Measurements from ENCODE around the gene CDK8. TPM values are rescaled to one million over a fixed set of nuclear protein-coding genes. Genes with fewer than 3 reads are reported as not detected.

The CDK8 gene
- total and polyA plus RNA-seq, 10 of the 15 experiments (the other 5 are each of a cell fraction or from before 2014, with no cell fraction given), result 8.6 to 23.5 (median 12.5) TPM

GRCh38 chr13:26253787-26254582 is at the start of gene CDK8 (continued):
- TF ChIP-seq NFYB (IDR thresholded peaks at IDR 0.05; ENCODE audit: insufficient read depth, low read depth, low read length), result no peak
- no peak for TF ChIP-seq PAX5 (IDR thresholded peaks at IDR 0.05; ENCODE audit: borderline replicate concordance, low read depth, low read length)
- TF ChIP-seq GATAD2B (conservative IDR thresholded peaks at IDR 0.05; ENCODE audit: low read depth), result peak; percentile 76; the same call in 1 of the 2 replicates
- peak; percentile 22; the same call in 1 of the 2 replicates for TF ChIP-seq IRF3 (IDR thresholded peaks at IDR 0.05)
- TF ChIP-seq NBN (IDR thresholded peaks at IDR 0.05), result peak; percentile 70; the same call in 1 of the 2 replicates
- TF ChIP-seq DPF2 (IDR thresholded peaks at IDR 0.05), result 0 out of 2 replicates have a peak, but pooled peaks have one; percentile 15
- no peak for TF ChIP-seq IRF5 (IDR thresholded peaks at IDR 0.05; ENCODE audit: borderline replicate concordance)
- TF ChIP-seq ZNF24 (IDR thresholded peaks at IDR 0.05), result no peak
- no peak; a peak in 1 of 4 replicates for TF ChIP-seq IKZF2 (IDR thresholded peaks at IDR 0.05)
- TF ChIP-seq KDM1A (IDR thresholded peaks at IDR 0.05; ENCODE audit: borderline replicate concordance), result no peak
- no peak for TF ChIP-seq PBX3 (IDR thresholded peaks at IDR 0.05; ENCODE audit: insufficient replicate concordance, low read depth, low read length)
- TF ChIP-seq POLR2AphosphoS5 (IDR thresholded peaks at IDR 0.05; ENCODE audit: low read length), result peak; percentile 68
- peak; percentile 100 for TF ChIP-seq E4F1 (IDR thresholded peaks at IDR 0.05; ENCODE audit: borderline replicate concordance, partially characterized antibody)
- TF ChIP-seq ZBED1 (IDR thresholded peaks at IDR 0.05; ENCODE audit: borderline replicate concordance), result no peak
- TF ChIP-seq MEF2A (IDR thresholded peaks at IDR 0.05; ENCODE audit: insufficient read depth, low read depth, low read length), result no peak
- no peak for TF ChIP-seq RELB (IDR thresholded peaks at IDR 0.05; ENCODE audit: low read depth)
- TF ChIP-seq MAX (IDR thresholded peaks at IDR 0.05; ENCODE audit: low read depth, low read length), result no peak; the same call in 1 of the 2 replicates
- TF ChIP-seq BMI1 (IDR thresholded peaks at IDR 0.05; ENCODE audit: borderline replicate concordance), result no peak
- TF ChIP-seq USF2 (IDR thresholded peaks at IDR 0.05; ENCODE audit: borderline replicate concordance, low read depth, low read length), result no peak
- TF ChIP-seq CREM (IDR thresholded peaks at IDR 0.05; ENCODE audit: low read depth), result peak; percentile 95
- no peak for TF ChIP-seq IRF4 (IDR thresholded peaks at IDR 0.05; ENCODE audit: low read depth, low read length)

Measured in GM12878 (cell line).